NCI-H2196 (cell line): ENCODE results near the gene LCE3A.

Source experiments
- DNase-seq: peaks from one replicate; lab custom pipeline; 2025; ENCODE audit not compliant: unreplicated experiment; lab: John Stamatoyannopoulos, UW

Gene LCE3A

DNA sequence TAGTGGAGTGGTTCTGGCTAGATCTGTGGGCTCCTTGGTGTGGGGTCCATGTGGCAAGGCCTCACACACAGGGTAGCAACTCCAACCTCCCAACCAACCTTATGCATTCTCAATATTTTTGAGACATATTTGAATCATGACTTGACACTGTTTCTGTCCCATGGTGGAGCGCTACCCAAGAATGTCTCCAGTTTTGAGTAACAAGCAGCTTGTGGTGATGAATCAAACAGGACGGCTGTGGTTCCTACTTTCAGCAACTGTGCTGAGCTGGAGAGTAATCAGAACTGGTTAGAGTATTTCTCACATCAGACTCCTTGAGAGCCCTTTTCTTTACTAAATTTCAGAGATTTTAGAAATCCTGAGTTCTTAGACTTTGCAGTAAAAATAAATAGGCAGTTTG is 45.7 kb downstream of the LCE3A start:
- no peak for DNase-seq
